Measurements from ENCODE around the gene POLE3. TPM values are rescaled to one million over a fixed set of nuclear protein-coding genes. Genes with fewer than 3 reads are reported as not detected.
"Not testable (repeated sequence)": the region's sequence is repeated elsewhere in the genome, so short reads cannot be mapped to it uniquely, and the experiment has no call there.

POLE3 gene
- total and polyA plus RNA-seq, 4 donors: 21.7 to 42.9 (median 28.4) TPM

- no peaks in the 10 kb centered on the region for H3K9me3 ChIP-seq (ENCODE audit: control insufficient read depth in 4 of 4, insufficient read depth in 3 of 4, low read length in 3 of 4)
These were observed 41.7 kb upstream of the POLE3 start for GRCh38 chr9:113452113-113452605.

DNA sequence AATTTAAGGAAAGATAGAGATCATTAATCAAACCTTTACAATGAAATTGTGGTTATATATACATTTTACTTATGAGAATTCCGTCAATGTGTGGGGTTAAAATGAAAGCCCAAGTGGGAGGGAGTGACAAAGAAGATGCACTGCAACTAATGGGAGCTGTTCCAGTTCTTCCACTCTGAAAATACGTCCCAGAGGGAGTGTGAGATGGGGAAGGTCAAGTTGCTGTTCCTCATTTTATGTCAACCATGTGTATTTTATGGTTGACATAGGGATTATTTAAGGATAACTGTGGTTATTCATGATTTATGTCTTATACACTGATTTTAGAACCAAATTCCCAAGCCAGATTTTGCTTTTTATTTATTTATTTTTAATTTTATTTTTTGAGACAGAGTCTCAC is 38.9 kb upstream of the POLE3 start:
- no peak for DNase-seq
- Histone ChIP-seq H3K27me3 (ENCODE audit: control insufficient read depth in 3 of 3, insufficient read depth in 3 of 3, low read length in 2 of 3) (no peaks in the 10 kb centered on the region), H3K4me3 (no peak overlapping the region), H3K4me1 (ENCODE audit: control insufficient read depth in 5 of 5, insufficient read depth in 5 of 5, low read length in 5 of 5) (peaks cover 0 to 3% (median 0%) of the 10 kb centered on the region in 5 donors), H3K36me3 (ENCODE audit: control insufficient read depth in 4 of 4, insufficient read depth in 4 of 4, low read length in 4 of 4) (no peaks in the 10 kb centered on the region), H3K9ac (ENCODE audit: insufficient read depth in 1 of 2, low read length in 2 of 2) (no peak overlapping the region), H3K27ac (ENCODE audit: low read depth in 1 of 2, low read length in 1 of 2) (no peak overlapping the region), H3K9me3 (ENCODE audit: control insufficient read depth in 4 of 4, insufficient read depth in 3 of 4, low read length in 3 of 4) (no peaks in the 10 kb centered on the region)
- ATAC-seq (ENCODE audit: insufficient read depth, low FRiP score): no peak
- 51 to 65% methylated on average over 2 of the region's 2 CpGs for WGBS, 2 donors
- TF ChIP-seq, protein P1, sequence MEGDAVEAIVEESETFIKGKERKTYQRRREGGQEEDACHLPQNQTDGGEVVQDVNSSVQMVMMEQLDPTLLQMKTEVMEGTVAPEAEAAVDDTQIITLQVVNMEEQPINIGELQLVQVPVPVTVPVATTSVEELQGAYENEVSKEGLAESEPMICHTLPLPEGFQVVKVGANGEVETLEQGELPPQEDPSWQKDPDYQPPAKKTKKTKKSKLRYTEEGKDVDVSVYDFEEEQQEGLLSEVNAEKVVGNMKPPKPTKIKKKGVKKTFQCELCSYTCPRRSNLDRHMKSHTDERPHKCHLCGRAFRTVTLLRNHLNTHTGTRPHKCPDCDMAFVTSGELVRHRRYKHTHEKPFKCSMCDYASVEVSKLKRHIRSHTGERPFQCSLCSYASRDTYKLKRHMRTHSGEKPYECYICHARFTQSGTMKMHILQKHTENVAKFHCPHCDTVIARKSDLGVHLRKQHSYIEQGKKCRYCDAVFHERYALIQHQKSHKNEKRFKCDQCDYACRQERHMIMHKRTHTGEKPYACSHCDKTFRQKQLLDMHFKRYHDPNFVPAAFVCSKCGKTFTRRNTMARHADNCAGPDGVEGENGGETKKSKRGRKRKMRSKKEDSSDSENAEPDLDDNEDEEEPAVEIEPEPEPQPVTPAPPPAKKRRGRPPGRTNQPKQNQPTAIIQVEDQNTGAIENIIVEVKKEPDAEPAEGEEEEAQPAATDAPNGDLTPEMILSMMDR (IDR thresholded peaks at IDR 0.05; ENCODE audit: control extremely low read depth, extremely low read depth): no peak

More at GRCh38 chr9:113452113-113452605, 41.7 kb upstream of the POLE3 start:
- Histone ChIP-seq H3K4me3 (no peak overlapping the region), H3K27me3 (ENCODE audit: control insufficient read depth in 3 of 3, insufficient read depth in 3 of 3, low read length in 2 of 3) (no peaks in the 10 kb centered on the region), H3K27ac (ENCODE audit: low read depth in 1 of 2, low read length in 1 of 2) (no peak overlapping the region), H3K36me3 (ENCODE audit: control insufficient read depth in 4 of 4, insufficient read depth in 4 of 4, low read length in 4 of 4) (no peaks in the 10 kb centered on the region), H3K4me1 (ENCODE audit: control insufficient read depth in 5 of 5, insufficient read depth in 5 of 5, low read length in 5 of 5) (peaks cover 2 to 16% (median 13%) of the 10 kb centered on the region in 5 donors), H3K9ac (ENCODE audit: insufficient read depth in 1 of 2, low read length in 2 of 2) (no peak overlapping the region)
- WGBS, 2 donors: 84 to 86% methylated on average over 4 of the region's 4 CpGs
- TF ChIP-seq, protein P1 (IDR thresholded peaks at IDR 0.05; ENCODE audit: control extremely low read depth, extremely low read depth): no peak
- no peak for DNase-seq
- ATAC-seq (ENCODE audit: insufficient read depth, low FRiP score): no peak

DNA sequence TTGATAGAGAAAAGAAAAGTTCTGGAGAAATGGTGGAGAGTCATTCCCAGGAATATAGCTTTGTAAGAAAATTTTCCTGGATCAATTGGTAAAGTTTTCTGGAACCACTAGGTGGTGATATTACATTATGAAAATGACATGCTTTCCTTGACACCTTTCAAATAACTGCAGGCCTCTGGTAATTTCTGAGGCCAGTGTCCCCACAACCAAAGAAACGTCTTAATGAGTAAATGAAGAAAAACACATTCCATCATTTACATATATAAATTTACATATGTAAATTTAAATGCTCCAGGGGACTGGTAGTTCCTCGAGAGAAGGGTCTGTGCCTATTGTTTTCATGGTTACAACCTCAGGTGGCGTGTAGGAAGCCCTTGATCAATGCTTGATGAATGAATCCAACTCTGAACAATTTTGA is 35.9 kb upstream of the POLE3 start:
- Histone ChIP-seq H3K27ac (ENCODE audit: low read depth in 1 of 2, low read length in 1 of 2) (peak overlapping the region in 1 of 2 donors; percentile 3), H3K4me1 (ENCODE audit: control insufficient read depth in 5 of 5, insufficient read depth in 5 of 5, low read length in 5 of 5) (peaks cover 0 to 3% (median 0%) of the 10 kb centered on the region in 5 donors), H3K27me3 (ENCODE audit: control insufficient read depth in 3 of 3, insufficient read depth in 3 of 3, low read length in 2 of 3) (no peaks in the 10 kb centered on the region), H3K4me3 (no peak overlapping the region), H3K9ac (ENCODE audit: insufficient read depth in 1 of 2, low read length in 2 of 2) (no peak overlapping the region), H3K36me3 (ENCODE audit: control insufficient read depth in 4 of 4, insufficient read depth in 4 of 4, low read length in 4 of 4) (no peaks in the 10 kb centered on the region), H3K9me3 (ENCODE audit: control insufficient read depth in 4 of 4, insufficient read depth in 3 of 4, low read length in 3 of 4) (no peaks in the 10 kb centered on the region)
- DNase-seq (peak in 2 of 3 donors; percentile 77), ATAC-seq (ENCODE audit: insufficient read depth, low FRiP score) (no peak)
- TF ChIP-seq, protein P1 (IDR thresholded peaks at IDR 0.05; ENCODE audit: control extremely low read depth, extremely low read depth): peak; percentile 63
- whole genome bisulfite sequencing, 2 donors: 56 to 58% methylated on average over 3 of the region's 3 CpGs

DNA sequence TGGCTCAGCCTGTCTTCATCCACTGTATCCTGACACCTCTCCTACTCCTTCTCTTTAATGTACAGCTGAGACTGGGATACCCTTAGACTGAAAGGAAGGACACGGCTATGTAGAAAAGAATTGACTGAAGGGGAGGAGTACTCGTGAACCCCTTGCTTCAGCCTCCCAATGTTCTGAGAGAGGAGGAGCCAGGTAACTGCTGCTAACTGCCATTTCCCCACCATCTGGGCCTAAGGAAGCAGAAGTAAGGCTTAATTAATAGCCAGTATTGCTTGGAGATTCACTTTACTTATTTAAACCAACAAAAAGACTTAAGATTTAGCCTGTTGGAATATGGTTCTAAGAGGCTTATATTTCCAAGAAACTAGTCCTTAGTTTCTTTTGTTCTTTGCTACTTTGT is 34.3 kb upstream of the POLE3 start:
- no peak for ATAC-seq (ENCODE audit: insufficient read depth, low FRiP score)
- Histone ChIP-seq H3K27ac (ENCODE audit: low read depth in 1 of 2, low read length in 1 of 2) (no peak overlapping the region), H3K9me3 (ENCODE audit: control insufficient read depth in 4 of 4, insufficient read depth in 3 of 4, low read length in 3 of 4) (no peaks in the 10 kb centered on the region), H3K36me3 (ENCODE audit: control insufficient read depth in 4 of 4, insufficient read depth in 4 of 4, low read length in 4 of 4) (no peaks in the 10 kb centered on the region), H3K4me1 (ENCODE audit: control insufficient read depth in 5 of 5, insufficient read depth in 5 of 5, low read length in 5 of 5) (peaks cover 0 to 3% (median 0%) of the 10 kb centered on the region in 5 donors), H3K4me3 (no peak overlapping the region), H3K9ac (ENCODE audit: insufficient read depth in 1 of 2, low read length in 2 of 2) (no peak overlapping the region), H3K27me3 (ENCODE audit: control insufficient read depth in 3 of 3, insufficient read depth in 3 of 3, low read length in 2 of 3) (no peaks in the 10 kb centered on the region)
- WGBS, 2 donors: 33 to 67% methylated on average over 2 of the region's 2 CpGs
- no peak for DNase-seq
- TF ChIP-seq, protein P1 (IDR thresholded peaks at IDR 0.05; ENCODE audit: control extremely low read depth, extremely low read depth): no peak

GRCh38 chr9:113437716-113438115 is 27.2 kb upstream of the POLE3 start:
- DNase-seq; H3K9me3 ChIP-seq (ENCODE audit: control insufficient read depth in 4 of 4, insufficient read depth in 3 of 4, low read length in 3 of 4); H3K27me3 ChIP-seq (ENCODE audit: control insufficient read depth in 3 of 3, insufficient read depth in 3 of 3, low read length in 2 of 3); H3K4me1 ChIP-seq (ENCODE audit: control insufficient read depth in 5 of 5, insufficient read depth in 5 of 5, low read length in 5 of 5); H3K27ac ChIP-seq (ENCODE audit: low read depth in 1 of 2, low read length in 1 of 2); H3K4me3 ChIP-seq; H3K9ac ChIP-seq (ENCODE audit: insufficient read depth in 1 of 2, low read length in 2 of 2); ATAC-seq (ENCODE audit: insufficient read depth, low FRiP score); H3K36me3 ChIP-seq (ENCODE audit: control insufficient read depth in 4 of 4, insufficient read depth in 4 of 4, low read length in 4 of 4): not testable (repeated sequence)
- WGBS, 2 donors: 76 to 93% methylated on average over 1 of the region's 1 CpG

All from lung (tissue), 12 donors.